Mesendoderm (in vitro differentiated cells): Measurements from ENCODE around the gene RNF175.

Experiments
- DNase-seq: peaks from one replicate; pipeline ENCODE4 v3.0.0; 2013
- H2AK5ac ChIP-seq: 2 replicates; pipeline ENCODE4 v1.6.1; 2013; ENCODE audit warnings: low read length, inconsistent platforms
- H2BK120ac ChIP-seq: 2 replicates; pipeline ENCODE4 v1.6.1; 2013; ENCODE audit warnings: low read depth, mild to moderate bottlenecking, low read length, moderate library complexity, mixed read lengths
- H2BK15ac ChIP-seq: replicated peaks from 2 replicates; pipeline ENCODE4 v1.6.1; 2013; ENCODE audit warnings: low read depth, mild to moderate bottlenecking, moderate library complexity
- H2BK5ac ChIP-seq: 2 replicates; pipeline ENCODE4 v1.6.1; 2013; ENCODE audit warnings: low read length, inconsistent platforms
- H3K18ac ChIP-seq: 2 replicates; pipeline ENCODE4 v1.6.1; 2013; ENCODE audit warnings: mild to moderate bottlenecking, low read length, mixed read lengths
- H3K23ac ChIP-seq: one replicate; pipeline ENCODE4 v1.6.1; 2013; ENCODE audit warnings: low read length
- H3K27ac ChIP-seq: 2 replicates; pipeline ENCODE4 v1.5.1; 2013; ENCODE audit warnings: low read depth, mild to moderate bottlenecking, inconsistent platforms, low read length, moderate library complexity
- H3K27me3 ChIP-seq: 2 replicates; pipeline ENCODE4 v1.6.1; 2013; ENCODE audit warnings: low read length, control low read depth, mild to moderate bottlenecking, inconsistent platforms; ENCODE audit not compliant: insufficient read depth, poor library complexity
- H3K36me3 ChIP-seq: 2 replicates; pipeline ENCODE4 v1.6.1; 2013; ENCODE audit warnings: low read length, inconsistent platforms; ENCODE audit not compliant: control insufficient read depth, insufficient read depth
- H3K4ac ChIP-seq: one replicate; pipeline ENCODE4 v1.6.1; 2013; ENCODE audit warnings: low read depth, mild to moderate bottlenecking, low read length, moderate library complexity
- H3K4me1 ChIP-seq: 2 replicates; pipeline ENCODE4 v1.6.1; 2013; ENCODE audit warnings: low read depth, low read length, inconsistent platforms; ENCODE audit not compliant: control insufficient read depth
- H3K4me2 ChIP-seq: 2 replicates; pipeline ENCODE4 v1.6.1; 2013; ENCODE audit warnings: low read length
- H3K4me3 ChIP-seq: 2 replicates; pipeline ENCODE4 v1.5.1; 2013; ENCODE audit warnings: mild to moderate bottlenecking, low read length
- H3K56ac ChIP-seq: one replicate; pipeline ENCODE4 v1.6.1; 2013; ENCODE audit warnings: low read length
- H3K79me1 ChIP-seq: 2 replicates; pipeline ENCODE4 v1.6.1; 2013; ENCODE audit warnings: low read length, inconsistent platforms
- H3K79me2 ChIP-seq: 2 replicates; pipeline ENCODE4 v1.6.1; 2013; ENCODE audit warnings: mild to moderate bottlenecking, low read length; ENCODE audit not compliant: control insufficient read depth, insufficient read depth
- H3K9ac ChIP-seq: 2 replicates; pipeline ENCODE4 v1.6.1; 2013; ENCODE audit warnings: low read length, inconsistent platforms
- H4K5ac ChIP-seq: one replicate; pipeline ENCODE4 v1.6.1; 2013; ENCODE audit warnings: low read length
- H4K8ac ChIP-seq: one replicate; pipeline ENCODE4 v1.6.1; 2013; ENCODE audit warnings: low read depth, mild to moderate bottlenecking, control low read depth, low read length, moderate library complexity
- WGBS: extraction: QIAGEN DNeasy Blood & Tissue Kit; methylation state at CpG from one replicate; pipeline ENCODE4 v1.1.7; 2013; ENCODE audit warnings: low lambda C conversion rate, missing lambda C conversion rate; ENCODE audit not compliant: insufficient coverage; ENCODE audit errors: extremely low coverage; 5-methylcytosine and 5-hydroxymethylcytosine counted together

Gene RNF175

GRCh38 chr4:153735906-153736461 is 23.8 kb downstream of the RNF175 start:
- no peaks in the 10 kb centered on the region for H3K79me2 ChIP-seq
- H4K8ac ChIP-seq, result no peak overlapping the region
- no peak overlapping the region for H3K56ac ChIP-seq
- no peak overlapping the region for H2BK5ac ChIP-seq
- H3K4me1 ChIP-seq, result no peaks in the 10 kb centered on the region
- no peak overlapping the region for H3K4me3 ChIP-seq
- no peak overlapping the region for H2AK5ac ChIP-seq
- no peak overlapping the region for H3K9ac ChIP-seq
- no peak overlapping the region for H3K4ac ChIP-seq
- no peak overlapping the region for H4K5ac ChIP-seq
- no peak overlapping the region for H3K4me2 ChIP-seq
- H3K27ac ChIP-seq, result no peak overlapping the region
- H3K36me3 ChIP-seq, result no peaks in the 10 kb centered on the region
- H3K79me1 ChIP-seq, result no peaks in the 10 kb centered on the region
- H3K27me3 ChIP-seq, result no peaks in the 10 kb centered on the region
- no peak overlapping the region for H2BK15ac ChIP-seq
- no peak for DNase-seq
- no peak overlapping the region for H3K18ac ChIP-seq
- H2BK120ac ChIP-seq, result no peak overlapping the region
- no peak overlapping the region for H3K23ac ChIP-seq

- H3K4ac ChIP-seq, result no peak overlapping the region
- H3K79me2 ChIP-seq, result no peaks in the 10 kb centered on the region
- no peak overlapping the region for H3K9ac ChIP-seq
- no peak overlapping the region for H4K8ac ChIP-seq
- no peak overlapping the region for H4K5ac ChIP-seq
- no CpG with 5 or more reads among the region's 4 CpGs for WGBS
- no peak overlapping the region for H2BK120ac ChIP-seq
- no peak overlapping the region for H2BK5ac ChIP-seq
- H3K4me2 ChIP-seq, result no peak overlapping the region
- no peak overlapping the region for H3K23ac ChIP-seq
- no peak overlapping the region for H3K4me3 ChIP-seq
- H3K27ac ChIP-seq, result no peak overlapping the region
- no peak overlapping the region for H3K56ac ChIP-seq
- no peaks in the 10 kb centered on the region for H3K36me3 ChIP-seq
- no peak for DNase-seq
- no peaks in the 10 kb centered on the region for H3K79me1 ChIP-seq
- H2BK15ac ChIP-seq, result no peak overlapping the region
- H3K4me1 ChIP-seq, result no peaks in the 10 kb centered on the region
- H3K27me3 ChIP-seq, result no peaks in the 10 kb centered on the region
- no peak overlapping the region for H2AK5ac ChIP-seq
- no peak overlapping the region for H3K18ac ChIP-seq
Measured at GRCh38 chr4:153733751-153734448, 25.9 kb downstream of the RNF175 start.

- no peak overlapping the region for H2BK120ac ChIP-seq
- no peak overlapping the region for H3K4me2 ChIP-seq
- no peak overlapping the region for H4K8ac ChIP-seq
- no peak overlapping the region for H3K56ac ChIP-seq
- H3K23ac ChIP-seq, result no peak overlapping the region
- no peak overlapping the region for H3K9ac ChIP-seq
- H3K27ac ChIP-seq, result no peak overlapping the region
- H3K18ac ChIP-seq, result no peak overlapping the region
- H2BK15ac ChIP-seq, result no peak overlapping the region
- no peaks in the 10 kb centered on the region for H3K4me1 ChIP-seq
- no CpG with 5 or more reads among the region's 3 CpGs for WGBS
- no peak overlapping the region for H3K4ac ChIP-seq
- H2BK5ac ChIP-seq, result no peak overlapping the region
- H3K27me3 ChIP-seq, result no peaks in the 10 kb centered on the region
- no peak for DNase-seq
- no peaks in the 10 kb centered on the region for H3K79me1 ChIP-seq
- H4K5ac ChIP-seq, result no peak overlapping the region
- no peaks in the 10 kb centered on the region for H3K79me2 ChIP-seq
- no peak overlapping the region for H3K4me3 ChIP-seq
- H2AK5ac ChIP-seq, result no peak overlapping the region
- no peaks in the 10 kb centered on the region for H3K36me3 ChIP-seq
Measured at GRCh38 chr4:153731239-153731638, 28.6 kb downstream of the RNF175 start.

GRCh38 chr4:153729895-153730294 is 29.9 kb downstream of the RNF175 start:
- H3K56ac ChIP-seq, result no peak overlapping the region
- no peaks in the 10 kb centered on the region for H3K36me3 ChIP-seq
- no peaks in the 10 kb centered on the region for H3K79me1 ChIP-seq
- no peak overlapping the region for H3K4me2 ChIP-seq
- no CpG with 5 or more reads among the region's 2 CpGs for WGBS
- H3K4me1 ChIP-seq, result no peaks in the 10 kb centered on the region
- H2AK5ac ChIP-seq, result no peak overlapping the region
- no peak overlapping the region for H3K4ac ChIP-seq
- DNase-seq, result peak; percentile 6
- H3K9ac ChIP-seq, result no peak overlapping the region
- no peak overlapping the region for H3K18ac ChIP-seq
- H4K8ac ChIP-seq, result no peak overlapping the region
- H3K23ac ChIP-seq, result no peak overlapping the region
- no peak overlapping the region for H4K5ac ChIP-seq
- no peaks in the 10 kb centered on the region for H3K27me3 ChIP-seq
- H3K27ac ChIP-seq, result no peak overlapping the region
- no peaks in the 10 kb centered on the region for H3K79me2 ChIP-seq
- no peak overlapping the region for H3K4me3 ChIP-seq
- H2BK120ac ChIP-seq, result no peak overlapping the region
- H2BK15ac ChIP-seq, result no peak overlapping the region
- H2BK5ac ChIP-seq, result no peak overlapping the region

- Histone ChIP-seq H4K8ac (no peak overlapping the region), H3K18ac (no peak overlapping the region), H3K79me1 (no peaks in the 10 kb centered on the region), H3K27me3 (no peaks in the 10 kb centered on the region), H3K23ac (no peak overlapping the region), H4K5ac (no peak overlapping the region), H3K79me2 (no peaks in the 10 kb centered on the region), H3K4ac (no peak overlapping the region), H2AK5ac (no peak overlapping the region), H3K36me3 (no peaks in the 10 kb centered on the region), H2BK15ac (no peak overlapping the region), H2BK5ac (no peak overlapping the region), H3K4me2 (no peak overlapping the region), H3K9ac (no peak overlapping the region), H3K4me1 (no peaks in the 10 kb centered on the region), H3K4me3 (no peak overlapping the region), H2BK120ac (no peak overlapping the region), H3K27ac (no peak overlapping the region), H3K56ac (no peak overlapping the region)
- DNase-seq, result no peak
- WGBS, result no CpG with 5 or more reads among the region's 4 CpGs
Measured at GRCh38 chr4:153728660-153729059, 31.2 kb downstream of the RNF175 start.

- no CpG with 5 or more reads among the region's 5 CpGs for WGBS
- no peak overlapping the region for H3K23ac ChIP-seq
- H3K18ac ChIP-seq, result no peak overlapping the region
Measured at GRCh38 chr4:153728151-153728550, 31.7 kb downstream of the RNF175 start.

More at GRCh38 chr4:153728151-153728550, 31.7 kb downstream of the RNF175 start:
- Histone ChIP-seq H2BK120ac (no peak overlapping the region), H3K56ac (no peak overlapping the region), H3K79me2 (no peaks in the 10 kb centered on the region), H3K4me1 (no peaks in the 10 kb centered on the region), H3K4me3 (no peak overlapping the region), H4K5ac (no peak overlapping the region), H3K4me2 (no peak overlapping the region), H2BK15ac (no peak overlapping the region), H3K36me3 (no peaks in the 10 kb centered on the region), H3K27me3 (no peaks in the 10 kb centered on the region), H3K27ac (no peak overlapping the region), H2AK5ac (no peak overlapping the region), H4K8ac (no peak overlapping the region), H3K79me1 (no peaks in the 10 kb centered on the region), H3K9ac (no peak overlapping the region), H3K4ac (no peak overlapping the region), H2BK5ac (no peak overlapping the region)
- no peak for DNase-seq
